ENCODE results near the gene CELSR1. TPM values are rescaled to one million over a fixed set of nuclear protein-coding genes. Genes with fewer than 3 reads are reported as not detected.

CELSR1 gene
- total and polyA plus RNA-seq, 7 donors, result 0.09 to 0.39 (median 0.18) TPM

GRCh38 chr22:46364341-46365165 is 172.9 kb downstream of the CELSR1 start:
- ATAC-seq (no peak), DNase-seq (peak in 1 of 2 donors; percentile 46)
- Histone ChIP-seq H3K27ac (no peak overlapping the region), H3K27me3 (ENCODE audit: insufficient read depth in 3 of 3, low read length in 2 of 3) (peaks cover 0 to 22% (median 0%) of the 10 kb centered on the region in 3 donors), H3K4me3 (no peak overlapping the region), H3K4me1 (no peaks in the 10 kb centered on the region), H3K9me3 (no peaks in the 10 kb centered on the region), H3K36me3 (ENCODE audit: insufficient read depth in 1 of 2, low read depth in 1 of 2) (no peaks in the 10 kb centered on the region)
- WGBS, 3 donors, result 61 to 73% (median 65%) methylated on average over 24 to 26 of the region's 26 CpGs
- intact Hi-C loops (cut with DNase I), result loop anchor here in 1 of 2 donors (5.0 kb wide), 1 partner anchor 178 kb away; no protein-coding TSS in a partner anchor
- TF ChIP-seq, protein P1, sequence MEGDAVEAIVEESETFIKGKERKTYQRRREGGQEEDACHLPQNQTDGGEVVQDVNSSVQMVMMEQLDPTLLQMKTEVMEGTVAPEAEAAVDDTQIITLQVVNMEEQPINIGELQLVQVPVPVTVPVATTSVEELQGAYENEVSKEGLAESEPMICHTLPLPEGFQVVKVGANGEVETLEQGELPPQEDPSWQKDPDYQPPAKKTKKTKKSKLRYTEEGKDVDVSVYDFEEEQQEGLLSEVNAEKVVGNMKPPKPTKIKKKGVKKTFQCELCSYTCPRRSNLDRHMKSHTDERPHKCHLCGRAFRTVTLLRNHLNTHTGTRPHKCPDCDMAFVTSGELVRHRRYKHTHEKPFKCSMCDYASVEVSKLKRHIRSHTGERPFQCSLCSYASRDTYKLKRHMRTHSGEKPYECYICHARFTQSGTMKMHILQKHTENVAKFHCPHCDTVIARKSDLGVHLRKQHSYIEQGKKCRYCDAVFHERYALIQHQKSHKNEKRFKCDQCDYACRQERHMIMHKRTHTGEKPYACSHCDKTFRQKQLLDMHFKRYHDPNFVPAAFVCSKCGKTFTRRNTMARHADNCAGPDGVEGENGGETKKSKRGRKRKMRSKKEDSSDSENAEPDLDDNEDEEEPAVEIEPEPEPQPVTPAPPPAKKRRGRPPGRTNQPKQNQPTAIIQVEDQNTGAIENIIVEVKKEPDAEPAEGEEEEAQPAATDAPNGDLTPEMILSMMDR (IDR thresholded peaks at IDR 0.05), result no peak

- Histone ChIP-seq H3K4me3 (no peak overlapping the region), H3K36me3 (ENCODE audit: insufficient read depth in 1 of 2, low read depth in 1 of 2) (peaks cover 0 to 6% of the 10 kb centered on the region in 2 donors), H3K27ac (no peak overlapping the region), H3K9me3 (no peaks in the 10 kb centered on the region), H3K27me3 (ENCODE audit: insufficient read depth in 3 of 3, low read length in 2 of 3) (peaks cover 0 to 22% (median 0%) of the 10 kb centered on the region in 3 donors), H3K4me1 (no peaks in the 10 kb centered on the region)
- TF ChIP-seq, protein P1 (IDR thresholded peaks at IDR 0.05), result no peak
- DNase-seq (no peak), ATAC-seq (no peak)
- intact Hi-C loops (cut with DNase I), result no loop called here
- 77 to 82% (median 80%) methylated on average over 33 to 35 of the region's 35 CpGs for WGBS, 3 donors
Observed at GRCh38 chr22:46363611-46364321, 173.7 kb downstream of the CELSR1 start.

DNA sequence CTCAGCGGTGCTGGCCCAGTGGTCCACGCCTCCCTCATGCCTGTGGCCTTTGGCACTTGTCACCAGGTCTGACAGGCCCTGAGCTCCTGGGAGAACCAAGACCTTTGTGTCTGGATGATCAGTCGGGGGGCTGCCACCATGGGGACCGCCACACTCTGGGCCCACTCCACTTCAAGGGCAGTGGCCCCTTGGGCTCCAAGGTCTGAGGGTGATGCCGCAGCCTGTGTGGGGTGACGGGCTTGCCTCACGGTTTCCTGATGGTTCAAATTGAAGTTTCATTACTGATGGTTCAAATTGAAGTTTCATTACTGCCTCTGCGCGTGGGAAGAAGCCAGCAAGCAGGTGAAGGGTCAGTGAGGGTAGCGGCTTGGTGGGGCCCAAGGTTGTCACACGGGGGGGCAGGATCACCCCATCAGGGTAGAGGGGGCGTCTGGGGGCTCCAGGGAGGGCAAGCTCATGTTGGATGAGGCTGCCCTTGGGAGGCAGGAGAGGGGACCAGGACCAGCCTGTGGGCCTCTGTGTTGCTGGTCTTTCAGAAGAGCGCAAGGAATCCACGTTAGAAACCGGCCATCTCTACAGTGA is 174.4 kb downstream of the CELSR1 start:
- intact Hi-C loops (cut with DNase I), result no loop called here
- ATAC-seq (no peak), DNase-seq (peak in 1 of 2 donors; percentile 42)
- 77 to 79% (median 79%) methylated on average over 15 of the region's 15 CpGs for WGBS, 3 donors
- TF ChIP-seq, protein P1 (IDR thresholded peaks at IDR 0.05), result no peak
- H3K27ac ChIP-seq, result no peak overlapping the region
- peaks cover 0 to 22% (median 0%) of the 10 kb centered on the region in 3 donors for H3K27me3 ChIP-seq (ENCODE audit: insufficient read depth in 3 of 3, low read length in 2 of 3)
- H3K4me3 ChIP-seq, result no peak overlapping the region
- no peaks in the 10 kb centered on the region for H3K9me3 ChIP-seq
- H3K4me1 ChIP-seq, result no peaks in the 10 kb centered on the region
- peaks cover 0 to 13% of the 10 kb centered on the region in 2 donors for H3K36me3 ChIP-seq (ENCODE audit: insufficient read depth in 1 of 2, low read depth in 1 of 2)

DNA sequence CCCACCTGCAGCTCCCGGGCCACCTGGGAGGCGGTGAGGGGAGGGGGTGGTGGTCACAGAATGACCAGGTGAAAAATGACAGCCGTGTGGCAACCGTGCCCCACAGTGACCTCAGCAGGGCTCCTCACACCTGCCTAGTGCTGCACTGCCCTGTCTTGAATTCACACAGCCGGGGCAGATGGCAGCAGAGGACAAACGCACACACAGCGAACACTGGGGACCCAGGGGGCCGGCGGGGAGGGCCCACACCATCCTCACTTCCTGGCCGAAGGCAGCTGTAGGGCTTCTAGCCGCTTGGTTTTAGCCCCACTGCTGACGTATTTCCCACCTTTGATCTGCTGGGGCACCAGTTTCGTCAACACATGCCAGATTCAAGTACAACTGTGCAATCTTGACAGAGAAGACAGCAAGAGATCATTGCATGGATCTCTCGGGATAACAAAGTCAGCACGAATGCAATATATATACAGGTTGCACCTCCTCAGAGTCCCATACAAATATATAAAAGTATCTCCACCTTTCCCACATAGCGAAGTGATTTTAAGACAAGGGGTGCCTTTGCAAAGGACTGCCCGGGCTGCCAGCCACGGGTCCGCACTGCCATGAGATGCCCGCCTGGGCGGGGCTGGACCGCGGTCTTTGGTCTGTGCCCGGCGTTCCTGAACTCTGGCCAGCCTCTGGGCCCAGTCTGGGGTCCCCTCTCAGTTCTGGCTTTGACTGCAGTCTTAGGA is 175.1 kb downstream of the CELSR1 start:
- H3K27ac ChIP-seq, result no peak overlapping the region
- no peaks in the 10 kb centered on the region for H3K4me1 ChIP-seq
- no peak overlapping the region for H3K4me3 ChIP-seq
- H3K27me3 ChIP-seq (ENCODE audit: insufficient read depth in 3 of 3, low read length in 2 of 3), result peaks cover 0 to 22% (median 0%) of the 10 kb centered on the region in 3 donors
- 34 to 40% (median 37%) methylated on average over 25 of the region's 25 CpGs for WGBS, 3 donors
- ATAC-seq (peak in 3 of 4 donors; percentile 19 to 21 (median 20)), DNase-seq (no peak)
- intact Hi-C loops (cut with DNase I), result no loop called here
- TF ChIP-seq, protein P1 (IDR thresholded peaks at IDR 0.05), result no peak
- no peaks in the 10 kb centered on the region for H3K9me3 ChIP-seq
- peaks cover 0 to 17% of the 10 kb centered on the region in 2 donors for H3K36me3 ChIP-seq (ENCODE audit: insufficient read depth in 1 of 2, low read depth in 1 of 2)
